K562 (cell line): ENCODE results near the gene TBC1D1. TPM values are rescaled to one million over a fixed set of nuclear protein-coding genes. Genes with fewer than 3 reads are reported as not detected.

ENCODE experiments used
- ATAC-seq: fragments of 200-7000 bp; cut with Tn5 transposase; 3 replicates; pipeline ENCODE4 v1.9.1; 2020; ENCODE audit warnings: moderate library complexity
- BruUV-seq: library from RNA; stranded (reverse); fragments of 400-500 nt; replicated peaks from 2 replicates; lab custom pipeline; 2021; lab: Mats Ljungman, UMichigan
- CTCF ChIA-PET: fragments of 300-600 bp; formaldehyde crosslinking; extraction: SDS; loops from one replicate; lab custom pipeline; 2021; ENCODE audit warnings: low intra/inter-chr PET ratio; lab: Yijun Ruan, JAX
- POLR2A ChIA-PET: fragments of 300-600, 350-650 bp; sonication (Branson Sonifier 250); formaldehyde crosslinking; extraction: SDS; loops from one replicate; lab custom pipeline; 2021; ENCODE audit warnings: antibody characterized with exemption, inconsistent platforms; lab: Yijun Ruan, JAX
- DNase-seq, 4 experiments: peaks; one replicate each; pipeline versions ENCODE4 v3.0.0 to v3.0.0-alpha.2; 2011 to 2018; ENCODE audit warnings: low spot score in 3 of 4, mixed read lengths in 3 of 4; ENCODE audit errors: extremely low read depth in 1 of 4
- FAIRE-seq: peaks from 2 replicates; lab custom pipeline; 2011; peaks lifted over from hg19 to GRCh38; lab: Jason Lieb, UNC
- H2AFZ ChIP-seq: 2 replicates; pipeline ENCODE4 v1.6.0; 2011; ENCODE audit warnings: low read depth, low read length, control low read depth, inconsistent platforms
- H3K27ac ChIP-seq: fragments of 200-600 bp; 3 replicates; pipeline ENCODE4 v1.8.0; 2011; ENCODE audit warnings: low read depth, mild to moderate bottlenecking, control low read depth, inconsistent platforms, low read length, moderate library complexity, mixed read lengths; ENCODE audit errors: extremely low read depth
- H3K27me3 ChIP-seq, 2 experiments: fragments of 300-600 bp in 1 of 2; 2 replicates in 1 of 2; 3 replicates in 1 of 2; pipeline versions ENCODE4 v1.6.0 to v1.8.0; 2011; ENCODE audit warnings: inconsistent platforms in 2 of 2, low read length in 2 of 2, mild to moderate bottlenecking in 1 of 2, mixed read lengths in 1 of 2, moderate library complexity in 1 of 2; ENCODE audit not compliant: control insufficient read depth in 2 of 2, insufficient read depth in 2 of 2
- H3K36me3 ChIP-seq: fragments of 300-600 bp; 3 replicates; pipeline ENCODE4 v1.8.0; 2011; ENCODE audit warnings: mild to moderate bottlenecking, low read length, inconsistent platforms; ENCODE audit not compliant: control insufficient read depth, insufficient read depth
- H3K4me1 ChIP-seq, 2 experiments: fragments of 200-600 bp in 1 of 2; replicated peaks in 1 of 2; 2 replicates in 1 of 2; 3 replicates in 1 of 2; pipeline versions ENCODE4 v1.5.1 to v1.8.0; 2011; ENCODE audit warnings: inconsistent platforms in 2 of 2, low read length in 2 of 2, mild to moderate bottlenecking in 1 of 2, mixed read lengths in 1 of 2, moderate library complexity in 1 of 2; ENCODE audit not compliant: control insufficient read depth in 2 of 2, insufficient read depth in 2 of 2
- H3K4me2 ChIP-seq: 2 replicates; pipeline ENCODE4 v1.6.1; 2011; ENCODE audit warnings: low read length, control low read depth, inconsistent platforms, mixed read lengths; ENCODE audit not compliant: insufficient read depth
- H3K4me3 ChIP-seq: fragments of 200-600 bp; sonication (generic), shearing (Covaris generic); 2 replicates; pipeline ENCODE4 v1.5.1; 2016; ENCODE audit warnings: control low read depth, inconsistent platforms
- H3K79me2 ChIP-seq: fragments of 200-600 bp; 3 replicates; pipeline ENCODE4 v1.8.0; 2011; ENCODE audit warnings: low read length, inconsistent platforms; ENCODE audit not compliant: control insufficient read depth, insufficient read depth
- H3K9ac ChIP-seq, 2 experiments: 2 replicates each; pipeline versions ENCODE4 v1.6.0 to v1.6.1; 2011; ENCODE audit warnings: low read depth in 2 of 2, low read length in 2 of 2, control low read depth in 1 of 2, inconsistent platforms in 1 of 2, mild to moderate bottlenecking in 1 of 2, mixed read lengths in 1 of 2; ENCODE audit not compliant: insufficient read depth in 1 of 2
- H3K9me1 ChIP-seq: one replicate; pipeline ENCODE4 v1.6.0; 2011; ENCODE audit warnings: inconsistent platforms, mild to moderate bottlenecking, low read length, moderate library complexity; ENCODE audit not compliant: control insufficient read depth, insufficient read depth
- H3K9me3 ChIP-seq: replicated peaks from 2 replicates; pipeline ENCODE4 v1.5.1; 2011; ENCODE audit warnings: low read depth, low read length, inconsistent platforms; ENCODE audit not compliant: control insufficient read depth, insufficient read depth
- H4K20me1 ChIP-seq: replicated peaks from 2 replicates; pipeline ENCODE4 v1.6.1; 2011; ENCODE audit warnings: low read length, inconsistent platforms, mixed read lengths; ENCODE audit not compliant: control insufficient read depth, insufficient read depth
- CBX2 ChIP-seq: fragments of 200-600 bp; sonication (generic); IDR thresholded peaks from one replicate; pipeline ENCODE4 v1.6.1; 2012; ENCODE audit warnings: mild to moderate bottlenecking, low read length, inconsistent platforms; ENCODE audit not compliant: insufficient read depth, poor library complexity, severe bottlenecking
- E2F8 ChIP-seq: fragments of 450-650 bp; IDR thresholded peaks from 2 replicates; pipeline ENCODE4 v1.7.1; 2018; ENCODE audit warnings: mild to moderate bottlenecking, low read depth; ENCODE audit not compliant: partially characterized antibody
- EP400 ChIP-seq: fragments of 450-650 bp; IDR thresholded peaks from 2 replicates; pipeline ENCODE4 v1.6.1; 2017; ENCODE audit warnings: antibody characterized with exemption, mild to moderate bottlenecking, moderate library complexity
- MYC ChIP-seq, 2 experiments: fragments of 250-450 bp in 1 of 2; sonication (Bioruptor Pico) in 1 of 2; IDR thresholded peaks; 2 replicates each; pipeline versions ENCODE4 v1.5.1 to v1.6.1; 2012 to 2021; ENCODE audit warnings: low read depth in 2 of 2, borderline replicate concordance in 1 of 2, improper control_type of control experiment in 1 of 2, low read length in 1 of 2, mild to moderate bottlenecking in 1 of 2, moderate library complexity in 1 of 2
- POLR2A ChIP-seq: fragments of 450-650 bp; conservative IDR thresholded peaks from 2 replicates; pipeline ENCODE4 v1.6.1; 2016
- RFX5 ChIP-seq: IDR thresholded peaks from 2 replicates; pipeline ENCODE4 v1.6.1; 2011; ENCODE audit warnings: low read depth, mild to moderate bottlenecking, improper control_type of control experiment, low read length
- ZBTB12 ChIP-seq: fragments of 250-450 bp; sonication (Bioruptor Pico); IDR thresholded peaks from 2 replicates; pipeline ENCODE4 v1.4.0; 2020
- ZNF584 ChIP-seq: fragments of 200-800 bp; sonication (Bioruptor generic); IDR thresholded peaks from 2 replicates; pipeline ENCODE4 v1.6.1; 2016; ENCODE audit warnings: low read depth, mild to moderate bottlenecking, missing genetic modification characterization, missing compliant biosample characterization
- WGBS: fragments of 100-300 bp; shearing (Covaris generic); methylation state at CpG from one replicate; pipeline ENCODE4 v1.1.6; 2016; ENCODE audit warnings: low coverage, mixed read lengths; ENCODE audit not compliant: insufficient coverage; ENCODE audit errors: missing lambda C conversion rate; 5-methylcytosine and 5-hydroxymethylcytosine counted together
- in situ Hi-C: fragments of 300-500 bp; cut with MboI; formaldehyde crosslinking; loops from 4 replicates; pipeline ENCODE4 v1.15.0; 2018; ENCODE audit warnings: inconsistent platforms, mixed read lengths
- intact Hi-C: fragments of 100-400 bp; cut with micrococcal nuclease; formaldehyde crosslinking; loops from 2 replicates; pipeline ENCODE4 v1.14.2; 2022
- polyA plus RNA-seq, 8 experiments: library from polyadenylated mRNA; depleted of rRNA in 4 of 8; stranded (reverse) in 5 of 8; unstranded in 3 of 8; fragments of >200 nt; fragmentation: Nextera tagmentation in 2 of 8; fragmentation: Illumina TruSeq in 1 of 8; extraction: Ambion mirVana in 2 of 8; extraction: Trizol in 1 of 8; gene quantifications; 2 replicates each; pipeline versions ENCODE4 v1.2.1 to v1.2.3, GENCODE V29; 2011 to 2014; ENCODE audit warnings: inconsistent platforms in 1 of 8, missing spikeins in 1 of 8
- total RNA-seq, 7 experiments: library from RNA; depleted of rRNA in 6 of 7; stranded (reverse); fragments of >200 nt in 6 of 7; fragmentation: Illumina TruSeq in 2 of 7; extraction: Trizol in 2 of 7; gene quantifications; 2 replicates each; pipeline versions ENCODE4 v1.2.1 to v1.2.3, GENCODE V29; 2011 to 2021; ENCODE audit warnings: low replicate concordance in 1 of 7

TBC1D1 gene
- total and polyA plus RNA-seq, 9 of the 15 experiments (the other 6 are each of a cell fraction or from before 2014, with no cell fraction given), result 0.59 to 14.2 (median 8.8) TPM

GRCh38 chr4:37910091-37910486 lies 19.2 kb downstream of the TBC1D1 start:
- in situ Hi-C loops (no loop called here), intact Hi-C loops (no loop called here)
- ATAC-seq, result no peak
- ChIA-PET CTCF (no interaction called here), POLR2A (no interaction called here)
- no peaks in the 10 kb centered on the region for H3K4me1 ChIP-seq
- no peak overlapping the region for H3K9ac ChIP-seq
- 0% methylated on average over 1 of the region's 1 CpG for WGBS
- H3K27ac ChIP-seq, result no peak overlapping the region
- H3K79me2 ChIP-seq, result no peaks in the 10 kb centered on the region
- TF ChIP-seq ZBTB12 (CRISPR knock-in tag) (no peak), E2F8 (no peak), POLR2A (no peak), RFX5 (no peak), CBX2 (no peak), EP400 (no peak), ZNF584 (no peak), MYC (IDR thresholded peaks at IDR 0.05; ENCODE audit: low read depth, low read length) (no peak), MYC (CRISPR knock-in tag; IDR thresholded peaks at IDR 0.05; ENCODE audit: borderline replicate concordance, low read depth) (no peak)
- H2AFZ ChIP-seq, result no peak overlapping the region
- H3K36me3 ChIP-seq, result no peaks in the 10 kb centered on the region
- BruUV-seq, result no TSS peak
- DNase-seq, result no peak
- H4K20me1 ChIP-seq, result no peaks in the 10 kb centered on the region
- no peak overlapping the region for H3K4me3 ChIP-seq
- H3K27me3 ChIP-seq, result peaks cover 22 to 25% of the 10 kb centered on the region in 2 experiments; a peak in 3 of 5 replicates
- no peaks in the 10 kb centered on the region for H3K9me1 ChIP-seq
- no peak overlapping the region for H3K4me2 ChIP-seq
- no peak for FAIRE-seq
- no peaks in the 10 kb centered on the region for H3K9me3 ChIP-seq
